HepG2 (cell line): Measurements from ENCODE around the gene CYP2C19. TPM values are rescaled to one million over a fixed set of nuclear protein-coding genes. Genes with fewer than 3 reads are reported as not detected.

Source experiments
- ARID3A ChIP-seq: IDR thresholded peaks from 2 replicates; pipeline ENCODE4 v1.6.1; 2012; ENCODE audit warnings: low read depth, low read length, improper control_type of control experiment
- CREM ChIP-seq, 2 experiments: sonication (generic) in 1 of 2; formaldehyde crosslinking in 1 of 2; IDR thresholded peaks; 2 replicates each; pipeline versions ENCODE4 v1.4.0 to v1.6.1; 2016 to 2020; ENCODE audit warnings: antibody characterized with exemption in 1 of 2, mild to moderate bottlenecking in 1 of 2, missing genetic modification reagents in 1 of 2
- ELF3 ChIP-seq: IDR thresholded peaks from 2 replicates; pipeline ENCODE4 v1.6.1; 2016; ENCODE audit warnings: missing genetic modification reagents, missing compliant biosample characterization
- ETV5 ChIP-seq: IDR thresholded peaks from 2 replicates; pipeline ENCODE4 v1.6.1; 2018; ENCODE audit warnings: missing biosample characterization, missing genetic modification reagents, inconsistent platforms, borderline replicate concordance
- FOXK1 ChIP-seq: sonication (generic); formaldehyde crosslinking; IDR thresholded peaks from 2 replicates; pipeline ENCODE4 v1.4.0; 2020; ENCODE audit warnings: low read depth, missing genetic modification reagents, borderline replicate concordance
- HMG20A ChIP-seq: IDR thresholded peaks from 2 replicates; pipeline ENCODE4 v1.6.1; 2016; ENCODE audit warnings: borderline replicate concordance
- HMG20B ChIP-seq: conservative IDR thresholded peaks from 2 replicates; pipeline ENCODE4 v1.6.1; 2016; ENCODE audit warnings: missing genetic modification reagents, missing compliant biosample characterization
- KLF6 ChIP-seq: IDR thresholded peaks from 2 replicates; pipeline ENCODE4 v1.8.0; 2016; ENCODE audit warnings: missing biosample characterization, missing genetic modification reagents
- LCORL ChIP-seq, 2 experiments: fragments of 450-650 bp in 1 of 2; sonication (generic) in 1 of 2; formaldehyde crosslinking in 1 of 2; IDR thresholded peaks; 2 replicates each; pipeline versions ENCODE4 v1.5.0 to v1.6.1; 2017 to 2020; ENCODE audit warnings: antibody characterized with exemption in 1 of 2, missing genetic modification reagents in 1 of 2
- MAFF ChIP-seq: IDR thresholded peaks from 2 replicates; pipeline ENCODE4 v1.6.1; 2011; ENCODE audit warnings: low read depth, low read length, improper control_type of control experiment
- MIER3 ChIP-seq: IDR thresholded peaks from 2 replicates; pipeline ENCODE4 v1.6.1; 2016; ENCODE audit warnings: missing compliant biosample characterization, borderline replicate concordance
- NCOR1 ChIP-seq: fragments of 200-600 bp; sonication (generic); IDR thresholded peaks from 2 replicates; pipeline ENCODE4 v1.7.0; 2017; ENCODE audit warnings: antibody characterized with exemption, low read length, borderline replicate concordance
- NR2F6 ChIP-seq, 2 experiments: IDR thresholded peaks; 2 replicates each; pipeline ENCODE4 v1.6.1; 2016; ENCODE audit warnings: antibody characterized with exemption in 1 of 2, mild to moderate bottlenecking in 1 of 2
- PRDM15 ChIP-seq: sonication (generic); formaldehyde crosslinking; IDR thresholded peaks from 2 replicates; pipeline ENCODE4 v1.4.0; 2020; ENCODE audit warnings: missing genetic modification reagents
- REXO4 ChIP-seq: sonication (generic); formaldehyde crosslinking; IDR thresholded peaks from 2 replicates; pipeline ENCODE4 v1.8.0; 2022; ENCODE audit warnings: missing genetic modification reagents, mild to moderate bottlenecking, borderline replicate concordance
- SIX4 ChIP-seq: sonication (generic); formaldehyde crosslinking; IDR thresholded peaks from 2 replicates; pipeline ENCODE4 v1.4.0; 2020; ENCODE audit warnings: missing genetic modification reagents
- SP140L ChIP-seq: sonication (generic); formaldehyde crosslinking; IDR thresholded peaks from 2 replicates; pipeline ENCODE4 v1.4.0; 2020; ENCODE audit warnings: missing genetic modification reagents, borderline replicate concordance
- TCF7 ChIP-seq: sonication (generic); IDR thresholded peaks from 2 replicates; pipeline ENCODE4 v1.6.1; 2016; ENCODE audit warnings: antibody characterized with exemption, low read depth
- THRA ChIP-seq: sonication (generic); formaldehyde crosslinking; IDR thresholded peaks from 2 replicates; pipeline ENCODE4 v1.4.0; 2020; ENCODE audit warnings: missing genetic modification reagents, borderline replicate concordance
- ZBTB34 ChIP-seq: sonication (generic); formaldehyde crosslinking; IDR thresholded peaks from 2 replicates; pipeline ENCODE4 v1.8.0; 2022; ENCODE audit warnings: mild to moderate bottlenecking, missing genetic modification reagents
- ZNF614 ChIP-seq: IDR thresholded peaks from 2 replicates; pipeline ENCODE4 v1.6.1; 2018; ENCODE audit warnings: missing biosample characterization, missing genetic modification reagents, inconsistent platforms, borderline replicate concordance
- ZNF776 ChIP-seq: sonication (generic); formaldehyde crosslinking; IDR thresholded peaks from 2 replicates; pipeline ENCODE4 v1.4.0; 2020; ENCODE audit warnings: mild to moderate bottlenecking, missing genetic modification reagents
- polyA plus RNA-seq, 8 experiments: library from polyadenylated mRNA; depleted of rRNA in 3 of 8; stranded (reverse) in 7 of 8; unstranded in 1 of 8; fragments of >200 nt; fragmentation: Illumina TruSeq in 4 of 8; extraction: Trizol in 4 of 8; gene quantifications; 2 replicates each; pipeline versions ENCODE4 v1.2.1 to v1.2.3, GENCODE V29; 2011 to 2016; ENCODE audit warnings: low read depth in 4 of 8, missing spikeins in 1 of 8, mixed read lengths in 1 of 8; ENCODE audit not compliant: insufficient read depth in 1 of 8
- total RNA-seq, 5 experiments: library from RNA; depleted of rRNA; stranded (reverse); fragments of >200 nt; fragmentation: Illumina TruSeq; extraction: Trizol; gene quantifications; 2 replicates each; pipeline ENCODE4 v1.2.3, GENCODE V29; 2016; ENCODE audit warnings: low read depth in 1 of 5

The CYP2C19 gene
- total and polyA plus RNA-seq, 2 of the 13 experiments (the other 11 are each of a cell fraction or from before 2014, with no cell fraction given): not detected

- TF ChIP-seq ZBTB34: peak; percentile 37; the same call in 1 of the 2 replicates
- peak; percentile 77; the same call in 1 of the 2 replicates for TF ChIP-seq MIER3 (CRISPR knock-in tag)
- TF ChIP-seq HMG20B: peak; percentile 76; the same call in 1 of the 2 replicates
- TF ChIP-seq TCF7: peak; percentile 38; the same call in 1 of the 2 replicates
- peak; percentile 36; the same call in 1 of the 2 replicates for TF ChIP-seq FOXK1
- 0 out of 2 replicates have a peak, but pooled peaks have one; percentile 39 for TF ChIP-seq SP140L
- peak; percentile 79; the same call in 1 of the 2 replicates for TF ChIP-seq HMG20A (CRISPR knock-in tag)
- peak; percentile 71 for TF ChIP-seq CREM (IDR thresholded peaks at IDR 0.05)
- TF ChIP-seq CREM (CRISPR knock-in tag; IDR thresholded peaks at IDR 0.05): no peak
- peak; percentile 57 for TF ChIP-seq NR2F6 (IDR thresholded peaks at IDR 0.05)
- 0 out of 2 replicates have a peak, but pooled peaks have one; percentile 43 for TF ChIP-seq NR2F6 (CRISPR knock-in tag; IDR thresholded peaks at IDR 0.05)
- no peak for TF ChIP-seq PRDM15
- TF ChIP-seq ZNF614 (CRISPR knock-in tag): peak; percentile 65; the same call in 1 of the 2 replicates
- TF ChIP-seq THRA: peak; percentile 48; the same call in 1 of the 2 replicates
- TF ChIP-seq LCORL (IDR thresholded peaks at IDR 0.05): no peak
- peak; percentile 49; the same call in 1 of the 2 replicates for TF ChIP-seq LCORL (CRISPR knock-in tag; IDR thresholded peaks at IDR 0.05)
- no peak for TF ChIP-seq ETV5
- TF ChIP-seq MAFF: peak; percentile 53; the same call in 1 of the 2 replicates
- peak; percentile 54 for TF ChIP-seq ELF3 (CRISPR knock-in tag)
- peak; percentile 76 for TF ChIP-seq SIX4 (CRISPR knock-in tag)
- TF ChIP-seq KLF6 (CRISPR knock-in tag): 0 out of 2 replicates have a peak, but pooled peaks have one; percentile 56
- no peak for TF ChIP-seq REXO4
- TF ChIP-seq NCOR1: peak; percentile 80
- TF ChIP-seq ARID3A: peak; percentile 96
- TF ChIP-seq ZNF776 (CRISPR knock-in tag): no peak
These were observed 140.1 kb downstream of the CYP2C19 start (continued) for GRCh38 chr10:94902570-94902969.
